ELF-1 (cell line): ENCODE data around the gene ZNF813.
"Not testable (repeated sequence)": the region's sequence is repeated elsewhere in the genome, so short reads cannot be mapped to it uniquely, and the experiment has no call there.

Experiments
- DNase-seq: peaks from one replicate; pipeline ENCODE4 v3.0.0-alpha.2; 2016; ENCODE audit warnings: low read depth, low spot score

The ZNF813 gene

GRCh38 chr19:53467485-53468262 lies at the start of gene ZNF813:
Gene ZNF813, plus strand, starts transcription at chr19:53467733. Its CDS starts 16,090 bp downstream, at chr19:53483823.
- peak; percentile 88 for DNase-seq

- DNase-seq, result peak; percentile 62
Measured at GRCh38 chr19:53420520-53421315, 46.8 kb upstream of the ZNF813 start.

- no peak for DNase-seq
Measured at GRCh38 chr19:53422551-53422950, 45.0 kb upstream of the ZNF813 start.

- DNase-seq, result peak; percentile 66
Measured at GRCh38 chr19:53423074-53423473, 44.5 kb upstream of the ZNF813 start.

- not testable (repeated sequence) for DNase-seq
Measured at GRCh38 chr19:53423680-53424079, 43.9 kb upstream of the ZNF813 start.

- peak; percentile 92 for DNase-seq
Measured at GRCh38 chr19:53424968-53425597, 42.5 kb upstream of the ZNF813 start.

GRCh38 chr19:53431399-53432087 lies 36.0 kb upstream of the ZNF813 start, which contains the start of gene ZNF761:
Gene ZNF761, plus strand, starts transcription at chr19:53431984. Its CDS starts 15,285 bp downstream, at chr19:53447269.
- peak; percentile 97 for DNase-seq

GRCh38 chr19:53432088-53432661 lies 35.4 kb upstream of the ZNF813 start:
- DNase-seq, result peak; percentile 48

GRCh38 chr19:53443809-53444208 lies 23.7 kb upstream of the ZNF813 start:
- not testable (repeated sequence) for DNase-seq

GRCh38 chr19:53447196-53447595 lies 20.3 kb upstream of the ZNF813 start:
- DNase-seq, result not testable (repeated sequence)

- DNase-seq, result no peak
Measured at GRCh38 chr19:53455828-53456227, 11.7 kb upstream of the ZNF813 start.

- peak; percentile 35 for DNase-seq
Measured at GRCh38 chr19:53460131-53460721, 7.3 kb upstream of the ZNF813 start.

- no peak for DNase-seq
Measured at GRCh38 chr19:53461866-53462265, 5.7 kb upstream of the ZNF813 start.

GRCh38 chr19:53462861-53463260 lies 4.7 kb upstream of the ZNF813 start:
- DNase-seq, result no peak

GRCh38 chr19:53463263-53463662 lies 4.3 kb upstream of the ZNF813 start:
- DNase-seq, result peak; percentile 81

- peak; percentile 24 for DNase-seq
Measured at GRCh38 chr19:53466726-53467484, 628 bp upstream of the ZNF813 start.

- DNase-seq, result peak; percentile 26
Measured at GRCh38 chr19:53468628-53469027, 1.1 kb downstream of the ZNF813 start.

GRCh38 chr19:53471916-53472315 lies 4.4 kb downstream of the ZNF813 start:
- no peak for DNase-seq

- DNase-seq, result not testable (repeated sequence)
Measured at GRCh38 chr19:53474832-53475231, 7.3 kb downstream of the ZNF813 start.

GRCh38 chr19:53475470-53475869 lies 7.9 kb downstream of the ZNF813 start:
- not testable (repeated sequence) for DNase-seq
